ENCODE data around the gene IL1R1.

Gene IL1R1

DNA sequence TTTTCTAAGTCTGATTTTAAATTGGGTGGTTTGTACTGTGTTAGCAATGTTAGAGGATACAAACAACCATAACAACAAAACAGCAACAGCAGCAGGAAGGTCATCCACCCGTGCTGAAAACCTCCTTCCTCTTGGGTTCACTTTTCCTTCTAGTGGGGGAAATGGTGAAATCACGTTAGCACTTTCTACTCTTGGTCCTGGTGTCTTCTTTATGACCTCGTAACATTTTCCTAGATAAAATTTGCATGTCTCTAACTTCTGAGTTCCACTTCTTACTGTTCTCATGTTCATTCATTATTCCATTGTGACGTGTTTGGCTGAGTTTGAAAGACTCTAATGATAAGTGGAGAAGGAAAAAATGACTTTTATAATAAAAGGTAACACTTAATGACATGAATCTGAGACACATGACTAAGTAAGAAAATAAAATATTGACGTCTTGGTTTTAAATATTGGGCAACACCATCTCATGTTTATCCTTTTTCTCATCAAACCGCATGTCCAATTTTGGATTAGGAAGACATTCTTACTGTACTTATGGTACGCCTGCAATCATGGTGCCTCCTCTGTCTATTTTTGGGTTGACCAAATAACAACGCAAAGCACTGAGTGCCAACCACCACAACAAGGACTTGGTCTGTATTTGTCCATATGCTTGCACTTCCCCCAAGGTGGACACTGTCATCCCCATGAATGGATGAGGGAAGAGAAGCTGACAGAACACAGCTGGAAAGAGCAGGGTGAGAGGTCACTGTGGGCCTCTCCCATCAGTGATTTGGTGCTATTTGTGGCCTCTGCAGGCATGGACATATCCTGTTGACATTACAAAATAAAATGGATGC lies 25.7 kb upstream of the IL1R1 start:
- Histone ChIP-seq H2AK5ac (ENCODE audit: low read depth, low read length) (no peak overlapping the region), H3K23ac (ENCODE audit: low read depth, low read length, poor library complexity) (no peak overlapping the region), H3K27ac (replicated peaks; ENCODE audit: low read length) (no peak overlapping the region), H3K9me3 (replicated peaks in 1 of 2; ENCODE audit: control insufficient read depth in 2 of 2, insufficient read depth in 1 of 2, low read depth in 1 of 2, low read length in 2 of 2) (no peaks in the 10 kb centered on the region), H3K18ac (ENCODE audit: low read length) (no peak overlapping the region), H3K14ac (ENCODE audit: low read length) (no peak overlapping the region), H2BK5ac (ENCODE audit: low read length) (no peak overlapping the region), H3K4ac (ENCODE audit: low read length) (no peak overlapping the region), H3K4me1 (ENCODE audit: control insufficient read depth in 2 of 2, insufficient read depth in 1 of 2, low read depth in 1 of 2, low read length in 2 of 2) (peaks cover 0 to 4% of the 10 kb centered on the region in 2 donors), H3K79me1 (ENCODE audit: low read depth, low read length) (no peaks in the 10 kb centered on the region), H3K36me3 (replicated peaks in 1 of 2; ENCODE audit: control insufficient read depth in 2 of 2, insufficient read depth in 2 of 2, low read length in 2 of 2) (no peaks in the 10 kb centered on the region), H3K4me3 (ENCODE audit: low read length in 2 of 2) (no peak overlapping the region), H4K91ac (ENCODE audit: low read depth, low read length, poor library complexity) (no peak overlapping the region), H3K9ac (ENCODE audit: low read depth, low read length, poor library complexity) (no peak overlapping the region), H2AFZ (ENCODE audit: low read length) (no peak overlapping the region), H2BK15ac (ENCODE audit: low read length) (no peak overlapping the region), H4K8ac (ENCODE audit: low read depth, low read length) (no peak overlapping the region), H3K4me2 (ENCODE audit: insufficient read depth, low read length, poor library complexity, severe bottlenecking) (no peak overlapping the region), H2BK120ac (ENCODE audit: low read depth, low read length) (no peak overlapping the region), H2BK12ac (ENCODE audit: low read length) (no peak overlapping the region), H3K27me3 (ENCODE audit: control insufficient read depth in 3 of 3, insufficient read depth in 3 of 3, low read depth in 1 of 3, low read length in 3 of 3) (no peaks in the 10 kb centered on the region)
- WGBS, 2 donors (ENCODE audit: extremely low coverage in 2 of 2, insufficient read length in 2 of 2, insufficient replicate concordance in 1 of 2): no CpG with 5 or more reads among the region's 8 CpGs
- no peak for DNase-seq (ENCODE audit: low spot score)

DNA sequence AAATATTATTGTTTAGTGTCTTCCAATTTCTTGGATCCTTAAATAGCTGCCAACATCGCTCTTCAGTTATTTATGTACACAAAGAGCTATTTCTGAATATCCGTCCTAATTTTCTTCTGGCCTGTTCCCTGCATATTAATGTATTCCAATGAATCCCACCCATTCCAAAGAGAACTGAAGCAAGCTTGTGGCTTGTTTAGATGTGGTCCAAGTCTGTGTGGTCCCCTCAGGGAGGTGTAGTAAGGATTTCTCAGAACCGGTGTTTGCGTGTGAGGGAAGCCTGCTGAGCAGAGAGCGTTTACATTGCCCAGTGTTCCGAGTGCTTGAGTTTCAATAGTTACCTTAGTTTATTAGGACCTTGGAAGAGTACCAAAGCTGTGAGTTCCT lies 25.1 kb upstream of the IL1R1 start:
- no CpG with 5 or more reads among the region's 6 CpGs for WGBS, 2 donors (ENCODE audit: extremely low coverage in 2 of 2, insufficient read length in 2 of 2, insufficient replicate concordance in 1 of 2)
- H3K23ac ChIP-seq (ENCODE audit: low read depth, low read length, poor library complexity): no peak overlapping the region
- no peak overlapping the region for H3K18ac ChIP-seq (ENCODE audit: low read length)
- H4K91ac ChIP-seq (ENCODE audit: low read depth, low read length, poor library complexity): no peak overlapping the region
- H3K14ac ChIP-seq (ENCODE audit: low read length): no peak overlapping the region
- H3K9ac ChIP-seq (ENCODE audit: low read depth, low read length, poor library complexity): no peak overlapping the region
- H3K27ac ChIP-seq (replicated peaks; ENCODE audit: low read length): no peak overlapping the region
- H2AK5ac ChIP-seq (ENCODE audit: low read depth, low read length): no peak overlapping the region
- no peak overlapping the region for H2BK15ac ChIP-seq (ENCODE audit: low read length)
- no peak for DNase-seq (ENCODE audit: low spot score)
- no peaks in the 10 kb centered on the region for H3K79me1 ChIP-seq (ENCODE audit: low read depth, low read length)
- H2BK5ac ChIP-seq (ENCODE audit: low read length): no peak overlapping the region
- no peaks in the 10 kb centered on the region for H3K27me3 ChIP-seq (ENCODE audit: control insufficient read depth in 3 of 3, insufficient read depth in 3 of 3, low read depth in 1 of 3, low read length in 3 of 3)
- no peaks in the 10 kb centered on the region for H3K4me1 ChIP-seq (ENCODE audit: control insufficient read depth in 2 of 2, insufficient read depth in 1 of 2, low read depth in 1 of 2, low read length in 2 of 2)
- no peaks in the 10 kb centered on the region for H3K9me3 ChIP-seq (replicated peaks in 1 of 2; ENCODE audit: control insufficient read depth in 2 of 2, insufficient read depth in 1 of 2, low read depth in 1 of 2, low read length in 2 of 2)
- H3K4me2 ChIP-seq (ENCODE audit: insufficient read depth, low read length, poor library complexity, severe bottlenecking): no peak overlapping the region
- no peak overlapping the region for H2BK12ac ChIP-seq (ENCODE audit: low read length)
- no peak overlapping the region for H4K8ac ChIP-seq (ENCODE audit: low read depth, low read length)
- no peak overlapping the region for H2AFZ ChIP-seq (ENCODE audit: low read length)
- H3K36me3 ChIP-seq (replicated peaks in 1 of 2; ENCODE audit: control insufficient read depth in 2 of 2, insufficient read depth in 2 of 2, low read length in 2 of 2): no peaks in the 10 kb centered on the region
- no peak overlapping the region for H2BK120ac ChIP-seq (ENCODE audit: low read depth, low read length)
- no peak overlapping the region for H3K4me3 ChIP-seq (ENCODE audit: low read length in 2 of 2)
- H3K4ac ChIP-seq (ENCODE audit: low read length): no peak overlapping the region

DNA sequence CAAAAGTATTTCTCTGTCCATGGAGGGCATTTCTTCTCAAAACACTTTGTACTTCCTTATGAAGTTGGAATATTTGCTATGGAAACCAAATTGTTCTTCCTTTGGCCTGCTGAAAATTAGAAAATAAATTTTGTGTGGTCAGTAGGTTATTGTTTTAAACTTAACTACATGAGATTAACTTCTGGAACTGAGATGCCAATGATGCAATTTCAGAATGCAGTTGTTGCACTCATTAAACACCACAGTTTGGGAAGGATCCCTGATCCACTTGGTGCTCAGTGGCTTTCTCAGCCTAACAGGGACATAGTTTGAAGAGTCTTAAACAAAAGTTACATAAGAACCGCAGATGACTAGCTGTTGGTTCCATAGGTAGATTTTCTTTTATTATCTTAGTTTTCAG lies 23.3 kb upstream of the IL1R1 start:
- H3K27ac ChIP-seq (replicated peaks; ENCODE audit: low read length): no peak overlapping the region
- no peak overlapping the region for H3K9ac ChIP-seq (ENCODE audit: low read depth, low read length, poor library complexity)

DNA sequence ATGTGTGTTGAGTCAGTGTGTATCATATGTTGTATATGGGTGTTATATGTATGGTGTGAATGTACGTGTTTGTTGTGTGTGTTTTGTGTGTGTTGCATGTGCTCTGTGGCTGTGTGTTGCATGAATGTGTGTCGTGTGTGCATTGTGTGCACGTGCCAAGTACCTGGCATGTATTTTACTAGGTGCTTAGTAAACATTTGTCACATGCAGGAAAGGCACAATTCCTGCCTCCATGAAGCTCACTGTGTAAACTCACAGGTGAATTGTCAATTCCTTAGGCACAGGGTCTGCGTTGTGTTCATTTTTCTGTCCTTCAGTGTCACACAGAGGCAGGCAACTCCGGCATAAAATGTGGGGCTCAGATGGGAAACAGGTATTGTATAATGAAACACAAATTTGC lies 22.3 kb upstream of the IL1R1 start:
- H3K4me2 ChIP-seq (ENCODE audit: insufficient read depth, low read length, poor library complexity, severe bottlenecking): no peak overlapping the region
- H2BK120ac ChIP-seq (ENCODE audit: low read depth, low read length): no peak overlapping the region
- H3K36me3 ChIP-seq (replicated peaks in 1 of 2; ENCODE audit: control insufficient read depth in 2 of 2, insufficient read depth in 2 of 2, low read length in 2 of 2): no peaks in the 10 kb centered on the region
- no peak overlapping the region for H3K9ac ChIP-seq (ENCODE audit: low read depth, low read length, poor library complexity)
- 100% methylated on average over 1 of the region's 5 CpGs; no CpG with 5 or more reads in 1 of the 2 donors for WGBS, 2 donors (ENCODE audit: extremely low coverage in 2 of 2, insufficient read length in 2 of 2, insufficient replicate concordance in 1 of 2)
- H4K8ac ChIP-seq (ENCODE audit: low read depth, low read length): no peak overlapping the region
- H2AK5ac ChIP-seq (ENCODE audit: low read depth, low read length): no peak overlapping the region
- DNase-seq (ENCODE audit: low spot score): no peak
- H2BK5ac ChIP-seq (ENCODE audit: low read length): no peak overlapping the region
- H3K9me3 ChIP-seq (replicated peaks in 1 of 2; ENCODE audit: control insufficient read depth in 2 of 2, insufficient read depth in 1 of 2, low read depth in 1 of 2, low read length in 2 of 2): no peaks in the 10 kb centered on the region
- peaks cover 0 to under 1% of the 10 kb centered on the region in 2 donors for H3K4me1 ChIP-seq (ENCODE audit: control insufficient read depth in 2 of 2, insufficient read depth in 1 of 2, low read depth in 1 of 2, low read length in 2 of 2)
- no peak overlapping the region for H2BK12ac ChIP-seq (ENCODE audit: low read length)
- H3K27ac ChIP-seq (replicated peaks; ENCODE audit: low read length): no peak overlapping the region
- no peak overlapping the region for H3K4ac ChIP-seq (ENCODE audit: low read length)
- no peak overlapping the region for H2AFZ ChIP-seq (ENCODE audit: low read length)
- H3K4me3 ChIP-seq (ENCODE audit: low read length in 2 of 2): no peak overlapping the region
- no peaks in the 10 kb centered on the region for H3K27me3 ChIP-seq (ENCODE audit: control insufficient read depth in 3 of 3, insufficient read depth in 3 of 3, low read depth in 1 of 3, low read length in 3 of 3)
- H3K14ac ChIP-seq (ENCODE audit: low read length): no peak overlapping the region
- peak overlapping the region; percentile 83 for H4K91ac ChIP-seq (ENCODE audit: low read depth, low read length, poor library complexity)
- no peaks in the 10 kb centered on the region for H3K79me1 ChIP-seq (ENCODE audit: low read depth, low read length)
- no peak overlapping the region for H2BK15ac ChIP-seq (ENCODE audit: low read length)
- H3K23ac ChIP-seq (ENCODE audit: low read depth, low read length, poor library complexity): no peak overlapping the region
- no peak overlapping the region for H3K18ac ChIP-seq (ENCODE audit: low read length)

More for the DNA sequence above, 23.3 kb upstream of the IL1R1 start:
- no peak for DNase-seq (ENCODE audit: low spot score)
- WGBS, 2 donors (ENCODE audit: extremely low coverage in 2 of 2, insufficient read length in 2 of 2, insufficient replicate concordance in 1 of 2): no CpG with 5 or more reads among the region's 1 CpG
- H4K8ac ChIP-seq (ENCODE audit: low read depth, low read length): no peak overlapping the region
- no peak overlapping the region for H3K14ac ChIP-seq (ENCODE audit: low read length)
- no peaks in the 10 kb centered on the region for H3K9me3 ChIP-seq (replicated peaks in 1 of 2; ENCODE audit: control insufficient read depth in 2 of 2, insufficient read depth in 1 of 2, low read depth in 1 of 2, low read length in 2 of 2)
- H4K91ac ChIP-seq (ENCODE audit: low read depth, low read length, poor library complexity): no peak overlapping the region
- no peak overlapping the region for H2AFZ ChIP-seq (ENCODE audit: low read length)
- no peaks in the 10 kb centered on the region for H3K79me1 ChIP-seq (ENCODE audit: low read depth, low read length)
- H3K4me1 ChIP-seq (ENCODE audit: control insufficient read depth in 2 of 2, insufficient read depth in 1 of 2, low read depth in 1 of 2, low read length in 2 of 2): no peaks in the 10 kb centered on the region
- no peak overlapping the region for H3K4ac ChIP-seq (ENCODE audit: low read length)
- no peaks in the 10 kb centered on the region for H3K36me3 ChIP-seq (replicated peaks in 1 of 2; ENCODE audit: control insufficient read depth in 2 of 2, insufficient read depth in 2 of 2, low read length in 2 of 2)
- no peaks in the 10 kb centered on the region for H3K27me3 ChIP-seq (ENCODE audit: control insufficient read depth in 3 of 3, insufficient read depth in 3 of 3, low read depth in 1 of 3, low read length in 3 of 3)
- no peak overlapping the region for H2BK5ac ChIP-seq (ENCODE audit: low read length)
- no peak overlapping the region for H2BK120ac ChIP-seq (ENCODE audit: low read depth, low read length)
- no peak overlapping the region for H3K4me3 ChIP-seq (ENCODE audit: low read length in 2 of 2)
- no peak overlapping the region for H3K4me2 ChIP-seq (ENCODE audit: insufficient read depth, low read length, poor library complexity, severe bottlenecking)
- H2BK12ac ChIP-seq (ENCODE audit: low read length): no peak overlapping the region
- H2AK5ac ChIP-seq (ENCODE audit: low read depth, low read length): no peak overlapping the region
- H3K18ac ChIP-seq (ENCODE audit: low read length): no peak overlapping the region
- no peak overlapping the region for H2BK15ac ChIP-seq (ENCODE audit: low read length)
- H3K23ac ChIP-seq (ENCODE audit: low read depth, low read length, poor library complexity): no peak overlapping the region
